Measurements from ENCODE around the gene MAP2K7.
A peak's percentile ranks its signal among the peaks of the same experiment; 100 is the strongest.
"Not testable (repeated sequence)": the region's sequence is repeated elsewhere in the genome, so short reads cannot be mapped to it uniquely, and the experiment has no call there.

MAP2K7 gene

GRCh38 chr19:7907544-7907943 is 3.9 kb downstream of the MAP2K7 start:
- DNase-seq (ENCODE audit: low read depth in 2 of 2): no peak

DNA sequence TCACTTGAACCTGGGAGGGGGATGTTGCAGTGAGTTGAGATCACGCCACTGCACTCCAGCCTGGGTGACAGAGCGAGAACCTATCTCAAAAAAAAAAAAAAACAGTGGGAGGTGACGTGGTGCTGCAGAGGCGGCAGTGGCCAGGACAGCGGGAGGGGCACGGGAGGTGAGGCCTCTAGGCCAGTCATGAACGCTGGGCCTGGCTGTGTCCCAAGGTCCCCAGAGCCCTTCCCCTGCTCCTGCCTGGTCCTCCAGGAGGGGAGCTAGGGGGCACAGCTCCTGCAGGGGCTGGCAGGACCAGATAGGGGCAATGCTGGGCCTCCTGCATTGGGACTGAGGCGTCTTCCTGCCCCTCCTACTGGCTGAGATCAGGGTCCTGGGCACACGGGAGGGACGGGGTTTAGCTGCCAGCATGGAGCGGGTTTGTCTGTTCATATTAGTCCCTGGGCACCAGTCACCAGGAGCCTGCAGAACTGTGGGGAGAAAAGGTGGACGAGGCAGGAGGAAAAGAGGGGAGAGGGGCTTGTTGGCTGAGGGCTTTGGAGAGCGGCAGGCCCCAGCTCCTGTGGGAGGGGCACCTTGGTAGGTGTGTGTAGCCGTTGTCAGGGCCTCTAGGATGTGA is 4.5 kb downstream of the MAP2K7 start:
- DNase-seq (ENCODE audit: low read depth in 2 of 2): no peak

DNA sequence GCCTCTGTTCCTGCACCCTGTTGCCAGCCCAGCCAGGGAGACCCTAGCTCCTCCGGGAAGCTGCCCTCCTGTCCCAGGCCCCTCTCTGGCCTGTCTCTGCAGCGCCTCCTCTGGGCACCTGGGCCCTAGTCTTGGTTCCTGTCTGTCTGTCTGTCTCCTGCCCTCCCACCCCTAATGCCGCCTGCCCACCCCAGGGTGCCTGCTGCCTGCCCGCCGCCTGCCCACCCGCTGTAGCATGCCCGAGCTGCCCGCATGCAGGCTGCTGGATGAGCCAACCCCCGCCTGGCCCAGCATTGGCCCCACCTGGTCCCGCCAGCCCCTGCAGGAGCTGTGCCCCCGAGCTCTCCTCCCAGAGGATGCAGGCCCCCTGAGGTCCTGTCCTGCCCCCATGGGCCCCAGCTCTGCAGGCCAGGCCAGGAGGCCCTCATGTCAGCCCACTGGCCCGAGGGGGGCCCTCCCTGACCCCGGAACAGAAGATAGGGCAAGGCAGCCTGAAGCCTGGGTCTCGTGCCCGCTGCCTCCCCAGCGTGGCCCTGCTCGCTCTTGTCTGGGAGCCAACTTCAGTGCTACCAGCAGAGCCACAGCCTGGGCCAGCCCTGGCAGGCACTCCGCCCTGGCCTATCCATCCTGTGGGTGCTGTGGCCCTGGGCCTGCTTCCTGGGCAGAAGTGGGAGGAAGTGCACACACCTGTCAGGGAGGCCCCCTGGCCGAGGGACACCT is 5.2 kb downstream of the MAP2K7 start:
- no peak for DNase-seq (ENCODE audit: low read depth in 2 of 2)

- DNase-seq (ENCODE audit: low read depth in 2 of 2): no peak
Measured at GRCh38 chr19:7909471-7910067, 5.9 kb downstream of the MAP2K7 start.

GRCh38 chr19:7910321-7911161 is 6.9 kb downstream of the MAP2K7 start:
- no peak for DNase-seq (ENCODE audit: low read depth in 2 of 2)

DNA sequence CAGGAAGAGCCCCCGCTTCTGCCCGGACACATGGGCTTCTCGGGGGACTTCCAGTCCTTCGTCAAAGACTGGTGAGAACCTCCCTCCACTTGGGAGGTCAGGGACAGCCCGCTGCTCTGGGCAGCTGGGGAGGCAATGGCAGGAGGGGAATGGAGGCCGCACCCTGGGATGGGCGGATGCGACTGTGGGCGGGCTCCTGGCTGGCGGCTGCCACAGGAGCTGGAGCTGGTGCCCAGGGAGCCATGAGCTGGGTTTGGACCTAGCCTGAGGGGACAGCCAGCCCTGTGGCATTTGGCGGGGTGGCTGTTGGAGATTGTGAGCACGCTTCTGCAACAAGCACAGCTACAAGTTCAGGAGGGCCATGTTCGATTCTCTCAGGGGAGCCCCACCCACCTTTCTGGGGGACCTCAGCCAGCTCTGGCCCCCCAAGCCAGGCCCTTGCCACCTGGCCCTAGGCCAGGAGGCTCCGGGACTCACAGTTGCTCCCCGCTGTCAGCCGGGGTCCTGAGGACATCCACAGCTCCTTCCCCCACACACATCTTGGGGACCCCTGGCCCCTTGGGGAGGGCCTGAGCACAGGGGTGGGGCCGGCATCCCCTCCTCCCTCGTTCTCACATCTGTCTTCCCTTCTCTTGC is 7.9 kb downstream of the MAP2K7 start:
- no peak for DNase-seq (ENCODE audit: low read depth in 2 of 2)

- DNase-seq (ENCODE audit: low read depth in 2 of 2): no peak
Measured at GRCh38 chr19:7912144-7912696, 8.5 kb downstream of the MAP2K7 start.

GRCh38 chr19:7912697-7913564 is 9.3 kb downstream of the MAP2K7 start:
- DNase-seq (ENCODE audit: low read depth in 2 of 2): no peak

DNA sequence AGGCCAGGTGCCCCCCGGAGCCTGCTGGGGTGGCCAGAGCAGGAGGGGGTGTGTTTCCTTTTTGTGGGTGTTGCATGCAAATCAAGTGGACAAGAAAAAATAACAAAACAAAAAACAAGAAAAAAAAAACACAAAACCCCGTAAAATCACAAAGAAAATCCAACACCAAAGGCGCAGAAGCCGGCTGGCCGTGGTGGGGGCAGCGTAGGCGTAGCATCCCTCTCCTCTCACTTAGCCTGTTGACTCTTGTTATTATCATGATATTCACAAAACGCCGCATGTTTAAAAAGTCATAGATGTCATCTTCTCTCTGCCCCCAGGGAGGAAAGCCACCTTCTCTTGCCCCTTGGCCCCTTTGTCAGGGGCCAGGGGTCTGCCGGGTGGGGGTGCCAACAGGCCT is 10.0 kb downstream of the MAP2K7 start:
- no peak for DNase-seq (ENCODE audit: low read depth in 2 of 2)

DNA sequence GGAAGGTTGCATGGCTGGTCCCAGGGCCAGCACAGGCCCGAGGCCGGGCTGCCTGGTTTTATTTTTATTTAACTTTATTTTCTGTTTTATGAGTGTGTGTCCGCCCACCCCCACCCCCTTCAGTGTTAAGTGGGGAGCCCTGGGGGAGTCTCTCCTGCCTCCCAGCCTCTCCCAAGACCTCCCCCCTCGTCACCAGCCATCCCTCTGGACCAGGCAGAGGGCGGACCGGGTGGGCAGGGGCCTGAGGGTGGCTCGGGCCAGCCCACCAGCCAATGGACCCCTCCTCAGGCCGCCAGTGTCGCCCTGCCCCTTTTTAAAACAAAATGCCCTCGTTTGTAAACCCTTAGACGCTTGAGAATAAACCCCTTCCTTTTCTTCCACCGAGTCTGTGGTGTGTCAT is 10.4 kb downstream of the MAP2K7 start:
- no peak for DNase-seq (ENCODE audit: low read depth in 2 of 2)

DNA sequence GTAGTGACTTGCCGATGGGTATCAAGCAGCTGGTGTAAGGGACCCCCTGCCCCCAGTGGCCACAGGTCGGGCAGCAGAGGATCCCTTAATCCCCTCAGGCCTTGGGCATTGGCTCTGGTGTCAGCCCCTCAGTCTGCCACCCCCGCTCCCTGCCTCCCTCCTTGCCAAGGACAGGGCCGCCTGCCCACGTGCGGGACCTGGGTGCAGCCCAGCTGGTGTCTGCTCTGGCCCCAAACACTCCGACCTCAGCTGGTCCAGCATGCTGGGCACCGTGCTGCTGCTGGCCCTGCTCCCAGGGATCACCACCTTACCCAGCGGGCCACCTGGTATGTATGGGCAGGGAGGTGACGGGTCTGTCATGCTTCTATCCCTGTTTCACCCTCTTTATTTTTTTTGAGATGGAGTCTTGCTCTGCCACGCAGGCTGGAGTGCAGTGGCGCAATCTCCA is 10.9 kb downstream of the MAP2K7 start, which contains the start of gene TGFBR3L:
TGFBR3L (plus strand) TSS at position 233 of the 448 bp plus-strand sequence.
- DNase-seq (ENCODE audit: low read depth in 2 of 2): no peak

- DNase-seq (ENCODE audit: low read depth in 2 of 2): no peak
Measured at GRCh38 chr19:7915250-7916102, 11.8 kb downstream of the MAP2K7 start.

DNA sequence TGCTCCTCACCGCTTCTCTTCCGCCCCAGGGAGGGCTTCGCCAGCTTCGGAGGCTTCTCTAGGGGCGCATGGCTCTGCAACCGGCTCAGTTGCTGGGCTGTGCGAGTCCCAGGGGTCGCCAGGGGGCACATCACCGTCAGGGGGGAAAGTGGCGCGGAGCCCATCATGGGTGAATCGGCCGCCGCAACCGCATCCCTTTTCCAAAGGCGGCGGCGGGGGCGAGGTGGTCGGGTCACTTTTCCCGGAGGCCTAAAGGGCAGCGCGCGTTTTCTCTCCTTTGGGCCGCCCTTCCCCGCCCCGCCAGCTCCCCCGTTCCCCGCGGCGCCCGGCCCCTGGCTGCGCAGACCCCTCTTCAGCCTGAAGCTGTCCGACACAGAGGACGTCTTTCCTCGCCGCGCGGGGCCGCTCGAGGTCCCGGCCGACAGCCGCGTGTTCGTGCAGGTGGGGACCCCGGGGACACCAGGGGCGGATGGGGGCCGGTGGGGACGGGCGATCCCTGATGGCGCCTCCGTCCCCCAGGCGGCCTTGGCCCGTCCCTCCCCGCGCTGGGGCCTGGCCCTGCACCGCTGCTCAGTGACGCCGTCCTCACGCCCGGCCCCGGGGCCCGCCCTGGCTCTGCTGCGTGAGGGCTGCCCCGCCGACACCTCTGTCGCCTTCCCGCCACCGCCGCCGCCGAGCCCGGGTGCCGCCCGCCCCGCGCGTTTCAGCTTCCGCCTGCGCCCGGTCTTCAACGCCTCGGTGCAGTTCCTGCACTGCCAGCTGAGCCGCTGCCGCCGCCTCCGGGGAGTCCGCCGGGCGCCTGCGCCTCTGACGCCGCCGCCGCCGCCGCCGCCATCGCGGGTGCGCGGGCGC is 12.7 kb downstream of the MAP2K7 start:
- peak; percentile 36 to 53 for DNase-seq (ENCODE audit: low read depth in 2 of 2)

DNA sequence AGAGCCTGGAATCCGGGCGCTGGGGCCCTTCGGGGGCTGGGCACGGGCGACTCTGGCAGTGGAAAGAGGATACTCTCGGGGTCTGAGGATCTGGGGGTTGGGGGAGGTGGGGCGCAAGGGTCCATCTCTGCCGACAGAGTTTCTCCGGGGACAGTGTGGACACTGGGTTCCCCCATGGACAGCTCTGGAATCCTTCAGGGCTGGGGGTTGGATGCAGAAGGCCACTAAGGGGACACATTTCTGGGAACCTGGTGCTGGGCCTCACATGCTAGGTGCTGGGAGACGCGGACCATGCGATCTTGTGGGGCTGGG is 13.2 kb downstream of the MAP2K7 start:
- DNase-seq (ENCODE audit: low read depth in 2 of 2): no peak

- DNase-seq (ENCODE audit: low read depth in 2 of 2): peak in 1 of 2 donors; percentile 48
Measured at GRCh38 chr19:7917267-7918061, 13.8 kb downstream of the MAP2K7 start.

DNA sequence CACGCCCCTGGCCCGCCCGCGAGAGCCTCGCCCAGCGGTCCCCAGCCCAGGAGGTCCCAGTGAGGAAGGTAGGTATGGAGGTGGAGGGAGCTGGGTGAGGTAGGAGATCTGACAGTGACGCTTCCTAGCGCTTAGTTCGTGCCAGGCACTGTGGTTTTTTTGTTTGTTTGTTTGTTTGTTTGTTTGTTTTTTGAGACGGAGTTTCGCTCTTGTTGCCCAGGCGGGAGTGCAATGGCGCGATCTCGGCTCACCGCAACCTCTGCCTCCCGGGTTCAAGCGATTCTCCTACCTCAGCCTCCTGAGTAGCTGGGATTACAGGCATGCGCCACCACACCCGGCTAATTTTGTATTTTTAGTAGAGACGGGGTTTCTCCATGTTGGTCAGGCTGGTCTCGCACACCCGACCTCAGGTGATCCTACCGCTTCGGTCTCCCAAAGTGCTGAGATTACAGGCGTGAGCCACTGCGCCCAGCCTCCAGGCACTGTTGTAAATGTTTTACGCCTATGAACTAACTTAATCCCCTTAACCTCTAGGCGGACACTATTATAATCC is 14.5 kb downstream of the MAP2K7 start:
- DNase-seq (ENCODE audit: low read depth in 2 of 2): not testable (repeated sequence)

GRCh38 chr19:7918615-7919421 is 15.1 kb downstream of the MAP2K7 start:
- no peak for DNase-seq (ENCODE audit: low read depth in 2 of 2)

Data from stimulated activated CD8-positive, alpha-beta memory T cell treated with anti-CD3 and anti-CD28 coated beads, Interleukin-15, amount 100 ng/mL, for 48 hours (primary cell).